Testis (tissue), 3 donors: ENCODE results near the gene TGFBRAP1. TPM values are rescaled to one million over a fixed set of nuclear protein-coding genes. Genes with fewer than 3 reads are reported as not detected.
A peak's percentile ranks its signal among the peaks of the same experiment; 100 is the strongest.

Source experiments
- DNase-seq: peaks from one replicate; pipeline ENCODE4 v3.0.0-alpha.2; 2019
- H3K27ac ChIP-seq, 2 donors: fragments of 200-600 bp; sonication (generic); one replicate each; pipeline ENCODE4 v1.5.1; 2019
- H3K27me3 ChIP-seq: fragments of 200-600 bp; sonication (generic); one replicate; pipeline ENCODE4 v1.5.1; 2019
- H3K36me3 ChIP-seq: fragments of 200-600 bp; sonication (generic); one replicate; pipeline ENCODE4 v1.5.1; 2017; ENCODE audit warnings: low read depth; ENCODE audit errors: missing control alignments
- H3K4me1 ChIP-seq: fragments of 200-600 bp; sonication (generic); one replicate; pipeline ENCODE4 v1.5.1; 2019
- H3K4me3 ChIP-seq, 2 donors: fragments of 200-600 bp; sonication (generic); one replicate each; pipeline ENCODE4 v1.5.1; 2017 to 2019
- H3K9me3 ChIP-seq: fragments of 200-600 bp; sonication (generic); one replicate; pipeline ENCODE4 v1.5.1; 2017
- CTCF ChIP-seq, 3 experiments: fragments of 450-650 bp in 2 of 3; fragments of 200-600 bp in 1 of 3; sonication (generic) in 1 of 3; IDR thresholded peaks; one replicate each; pipeline ENCODE4 v1.5.1; 2016 to 2019; ENCODE audit warnings: antibody characterized with exemption in 3 of 3, mild to moderate bottlenecking in 2 of 3, moderate library complexity in 1 of 3
- POLR2A ChIP-seq: fragments of 450-650 bp; IDR thresholded peaks from one replicate; pipeline ENCODE4 v1.6.1; 2017; ENCODE audit warnings: antibody characterized with exemption, mild to moderate bottlenecking, moderate library complexity
- WGBS, 2 donors: methylation state at CpG; one replicate each; pipeline ENCODE4 v1.1.5; 2018; 5-methylcytosine and 5-hydroxymethylcytosine counted together
- intact Hi-C: fragments of 100-400 bp; cut with DNase I; formaldehyde crosslinking; loops from one replicate; pipeline ENCODE4 v1.15.1; 2023; ENCODE audit warnings: low total_unique reads
- polyA plus RNA-seq: library from polyadenylated mRNA; stranded (reverse); fragments of 350-450 nt; fragmentation: Illumina TruSeq; extraction: RNeasy Lipid Tissue Mini Kit (QIAGEN cat#74804); gene quantifications from one replicate; pipeline ENCODE4 v1.2.3, GENCODE V29; 2014; ENCODE audit warnings: low read depth, low replicate concordance; ENCODE audit not compliant: insufficient read depth
- total RNA-seq, 2 donors: library from RNA; depleted of rRNA; stranded (reverse); fragments of >200 nt; gene quantifications; one replicate each; pipeline ENCODE4 v1.2.3, GENCODE V29; 2016

TGFBRAP1 gene
- total and polyA plus RNA-seq, 3 donors from 2014 or later = 7.3 to 16.3 (median 10.8) TPM

GRCh38 chr2:105280281-105280680 lies 49.3 kb downstream of the TGFBRAP1 start:
- H3K36me3 ChIP-seq = no peaks in the 10 kb centered on the region
- 66 to 89% methylated on average over 6 to 10 of the region's 10 CpGs for WGBS, 2 donors
- H3K4me3 ChIP-seq = no peak overlapping the region
- no peaks in the 10 kb centered on the region for H3K9me3 ChIP-seq
- H3K27ac ChIP-seq = no peak overlapping the region
- TF ChIP-seq CTCF (IDR thresholded peaks at IDR 0.05) (no peak), POLR2A (no peak)
- intact Hi-C loops = no loop called here
- DNase-seq = no peak
- H3K4me1 ChIP-seq = no peaks in the 10 kb centered on the region
- no peaks in the 10 kb centered on the region for H3K27me3 ChIP-seq

- Histone ChIP-seq H3K27me3 (no peaks in the 10 kb centered on the region), H3K4me3 (no peak overlapping the region), H3K36me3 (no peaks in the 10 kb centered on the region), H3K27ac (no peak overlapping the region), H3K4me1 (peaks cover 2% of the 10 kb centered on the region), H3K9me3 (no peaks in the 10 kb centered on the region)
- no peak for TF ChIP-seq POLR2A
- no peak for TF ChIP-seq CTCF (IDR thresholded peaks at IDR 0.05)
- DNase-seq = no peak
- intact Hi-C loops = no loop called here
- 91 to 100% methylated on average over 1 of the region's 1 CpG for WGBS, 2 donors
These were observed 50.4 kb downstream of the TGFBRAP1 start for GRCh38 chr2:105279126-105279525.

- intact Hi-C loops = no loop called here
- Histone ChIP-seq H3K4me3 (no peak overlapping the region), H3K27me3 (no peaks in the 10 kb centered on the region), H3K9me3 (no peaks in the 10 kb centered on the region), H3K36me3 (no peaks in the 10 kb centered on the region), H3K4me1 (peaks cover 4% of the 10 kb centered on the region), H3K27ac (no peak overlapping the region)
- TF ChIP-seq POLR2A = no peak
- TF ChIP-seq CTCF (IDR thresholded peaks at IDR 0.05) = no peak
- no peak for DNase-seq
- 65 to 79% methylated on average over 5 of the region's 5 CpGs for WGBS, 2 donors
These were observed 50.9 kb downstream of the TGFBRAP1 start for GRCh38 chr2:105278654-105279053.

- Histone ChIP-seq H3K9me3 (no peaks in the 10 kb centered on the region), H3K4me1 (peaks cover 4% of the 10 kb centered on the region), H3K36me3 (no peaks in the 10 kb centered on the region), H3K27me3 (no peaks in the 10 kb centered on the region), H3K27ac (no peak overlapping the region), H3K4me3 (no peak overlapping the region)
- TF ChIP-seq CTCF (IDR thresholded peaks at IDR 0.05) (no peak), POLR2A (no peak)
- intact Hi-C loops = no loop called here
- peak; percentile 27 for DNase-seq
- 45 to 65% methylated on average over 4 of the region's 4 CpGs for WGBS, 2 donors
These were observed 55.5 kb downstream of the TGFBRAP1 start for GRCh38 chr2:105274046-105274445.

GRCh38 chr2:105272176-105272575 lies 57.4 kb downstream of the TGFBRAP1 start:
- DNase-seq = no peak
- TF ChIP-seq POLR2A = no peak
- intact Hi-C loops = no loop called here

More at GRCh38 chr2:105272176-105272575, 57.4 kb downstream of the TGFBRAP1 start:
- no peaks in the 10 kb centered on the region for H3K27me3 ChIP-seq
- H3K9me3 ChIP-seq = no peaks in the 10 kb centered on the region
- no peak overlapping the region for H3K27ac ChIP-seq
- WGBS, 2 donors = 79 to 91% methylated on average over 9 of the region's 9 CpGs
- H3K36me3 ChIP-seq = no peaks in the 10 kb centered on the region
- no peak overlapping the region for H3K4me3 ChIP-seq
- H3K4me1 ChIP-seq = peaks cover 4% of the 10 kb centered on the region
